Endometrium (tissue), 2 donors: ENCODE data around the gene TOP1.

Experiments
- FAIRE-seq: peaks from 2 replicates; lab custom pipeline; 2012; peaks lifted over from hg19 to GRCh38; lab: Jason Lieb, UNC
- donor health status: control.
- donor health status: control.

The TOP1 gene

GRCh38 chr20:41058674-41059635 lies 30.3 kb downstream of the TOP1 start:
- no peak for FAIRE-seq

- no peak for FAIRE-seq
These were observed 32.5 kb downstream of the TOP1 start for GRCh38 chr20:41061155-41061554.

GRCh38 chr20:41063442-41063841 lies 34.8 kb downstream of the TOP1 start:
- no peak for FAIRE-seq

GRCh38 chr20:41064377-41064776 lies 35.8 kb downstream of the TOP1 start:
- FAIRE-seq, result no peak

- FAIRE-seq, result no peak
These were observed 37.1 kb downstream of the TOP1 start for GRCh38 chr20:41065716-41066115.

GRCh38 chr20:41068806-41069205 lies 40.2 kb downstream of the TOP1 start:
- FAIRE-seq, result no peak

GRCh38 chr20:41072190-41072863 lies 43.7 kb downstream of the TOP1 start:
- no peak for FAIRE-seq

GRCh38 chr20:41072915-41073314 lies 44.3 kb downstream of the TOP1 start:
- no peak for FAIRE-seq

- FAIRE-seq, result no peak
These were observed 45.8 kb downstream of the TOP1 start for GRCh38 chr20:41074441-41074840.

GRCh38 chr20:41076776-41077175 lies 48.2 kb downstream of the TOP1 start:
- FAIRE-seq, result no peak

- FAIRE-seq, result no peak
These were observed 49.7 kb downstream of the TOP1 start for GRCh38 chr20:41078329-41078728.

GRCh38 chr20:41079066-41079465 lies 50.4 kb downstream of the TOP1 start:
- FAIRE-seq, result no peak

- no peak for FAIRE-seq
These were observed 52.2 kb downstream of the TOP1 start for GRCh38 chr20:41080866-41081265.

- FAIRE-seq, result no peak
These were observed 52.7 kb downstream of the TOP1 start for GRCh38 chr20:41081276-41081814.

GRCh38 chr20:41082306-41082705 lies 53.7 kb downstream of the TOP1 start:
- FAIRE-seq, result no peak

- no peak for FAIRE-seq
These were observed 57.0 kb downstream of the TOP1 start for GRCh38 chr20:41085606-41086005.

GRCh38 chr20:41086402-41087324 lies 58.0 kb downstream of the TOP1 start:
- no peak for FAIRE-seq

GRCh38 chr20:41087325-41087685 lies 58.7 kb downstream of the TOP1 start:
- FAIRE-seq, result no peak

GRCh38 chr20:41087777-41088176 lies 59.2 kb downstream of the TOP1 start:
- no peak for FAIRE-seq

- no peak for FAIRE-seq
These were observed 60.9 kb downstream of the TOP1 start for GRCh38 chr20:41089555-41089954.

- FAIRE-seq, result no peak
These were observed 63.3 kb downstream of the TOP1 start for GRCh38 chr20:41091927-41092326.
